ENCODE results near the gene SIPA1L2.

The SIPA1L2 gene

DNA sequence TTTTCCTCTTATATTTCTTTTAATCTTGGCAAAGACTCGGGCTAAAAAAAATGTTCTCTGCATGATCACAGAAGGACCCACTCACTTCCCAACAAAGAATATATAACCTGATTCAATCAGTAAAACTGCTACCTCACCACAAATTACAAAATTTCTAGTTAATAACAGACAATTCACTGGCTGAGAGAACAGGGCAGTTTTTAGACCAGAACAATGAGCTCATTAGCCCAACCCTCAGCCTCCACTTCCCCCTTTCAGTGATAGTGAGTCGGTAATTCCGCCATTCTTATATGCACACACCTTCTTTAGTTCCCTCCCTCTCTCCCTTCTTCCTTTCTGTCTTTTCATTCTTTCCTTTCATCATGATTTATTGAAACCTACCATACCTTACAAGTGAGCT, 8.9 kb downstream of the SIPA1L2 start:
- TF ChIP-seq, protein P1, sequence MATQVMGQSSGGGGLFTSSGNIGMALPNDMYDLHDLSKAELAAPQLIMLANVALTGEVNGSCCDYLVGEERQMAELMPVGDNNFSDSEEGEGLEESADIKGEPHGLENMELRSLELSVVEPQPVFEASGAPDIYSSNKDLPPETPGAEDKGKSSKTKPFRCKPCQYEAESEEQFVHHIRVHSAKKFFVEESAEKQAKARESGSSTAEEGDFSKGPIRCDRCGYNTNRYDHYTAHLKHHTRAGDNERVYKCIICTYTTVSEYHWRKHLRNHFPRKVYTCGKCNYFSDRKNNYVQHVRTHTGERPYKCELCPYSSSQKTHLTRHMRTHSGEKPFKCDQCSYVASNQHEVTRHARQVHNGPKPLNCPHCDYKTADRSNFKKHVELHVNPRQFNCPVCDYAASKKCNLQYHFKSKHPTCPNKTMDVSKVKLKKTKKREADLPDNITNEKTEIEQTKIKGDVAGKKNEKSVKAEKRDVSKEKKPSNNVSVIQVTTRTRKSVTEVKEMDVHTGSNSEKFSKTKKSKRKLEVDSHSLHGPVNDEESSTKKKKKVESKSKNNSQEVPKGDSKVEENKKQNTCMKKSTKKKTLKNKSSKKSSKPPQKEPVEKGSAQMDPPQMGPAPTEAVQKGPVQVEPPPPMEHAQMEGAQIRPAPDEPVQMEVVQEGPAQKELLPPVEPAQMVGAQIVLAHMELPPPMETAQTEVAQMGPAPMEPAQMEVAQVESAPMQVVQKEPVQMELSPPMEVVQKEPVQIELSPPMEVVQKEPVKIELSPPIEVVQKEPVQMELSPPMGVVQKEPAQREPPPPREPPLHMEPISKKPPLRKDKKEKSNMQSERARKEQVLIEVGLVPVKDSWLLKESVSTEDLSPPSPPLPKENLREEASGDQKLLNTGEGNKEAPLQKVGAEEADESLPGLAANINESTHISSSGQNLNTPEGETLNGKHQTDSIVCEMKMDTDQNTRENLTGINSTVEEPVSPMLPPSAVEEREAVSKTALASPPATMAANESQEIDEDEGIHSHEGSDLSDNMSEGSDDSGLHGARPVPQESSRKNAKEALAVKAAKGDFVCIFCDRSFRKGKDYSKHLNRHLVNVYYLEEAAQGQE (IDR thresholded peaks at IDR 0.05; ENCODE audit: insufficient read depth in 1 of 2, low read depth in 2 of 2, low read length in 2 of 2) = no peak
- no peak for TF ChIP-seq FOXP2 (optimal IDR thresholded peaks at IDR 0.05; ENCODE audit: borderline replicate concordance, extremely low read depth, extremely low read length, insufficient read depth)
- TF ChIP-seq TAF1 (IDR thresholded peaks at IDR 0.05; ENCODE audit: borderline replicate concordance, insufficient read depth, low read length) = no peak
- no peak for TF ChIP-seq SIN3A (IDR thresholded peaks at IDR 0.05; ENCODE audit: borderline replicate concordance, insufficient read depth, low read length)
- TF ChIP-seq POLR2AphosphoS5 (IDR thresholded peaks at IDR 0.05; ENCODE audit: low read depth, low read length) = no peak

DNA sequence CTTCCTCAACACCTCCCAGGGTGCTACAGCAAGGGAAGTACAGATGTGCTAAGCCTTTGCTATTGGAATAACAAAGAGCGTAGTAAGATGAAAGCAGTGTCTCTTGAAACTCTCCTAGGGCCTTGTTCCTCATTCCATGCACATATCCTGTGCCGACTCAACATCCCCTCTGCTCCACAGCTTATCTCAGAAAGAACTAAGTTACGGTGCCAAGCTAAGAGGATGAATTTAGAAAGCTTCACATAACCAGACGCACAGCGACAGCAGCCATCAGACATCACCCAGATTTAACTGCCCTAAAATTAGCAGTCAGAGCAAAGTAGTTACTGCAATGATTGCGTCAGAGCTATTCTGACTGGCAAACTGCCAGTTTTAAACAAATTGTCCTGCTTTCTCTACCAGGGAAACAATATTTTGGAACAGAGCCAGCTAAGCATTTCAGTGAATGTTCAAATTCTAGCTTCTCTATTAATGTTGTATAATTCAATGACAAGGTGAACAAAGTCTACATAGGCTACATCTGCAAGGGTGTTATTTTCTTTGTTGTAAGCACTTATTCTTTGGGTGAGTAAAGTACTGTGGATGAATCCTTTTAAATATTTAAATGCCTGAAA, 9.5 kb downstream of the SIPA1L2 start:
- TF ChIP-seq TAF1 (IDR thresholded peaks at IDR 0.05; ENCODE audit: borderline replicate concordance, insufficient read depth, low read length) (no peak), FOXP2 (optimal IDR thresholded peaks at IDR 0.05; ENCODE audit: borderline replicate concordance, extremely low read depth, extremely low read length, insufficient read depth) (no peak), SIN3A (IDR thresholded peaks at IDR 0.05; ENCODE audit: borderline replicate concordance, insufficient read depth, low read length) (no peak), POLR2AphosphoS5 (IDR thresholded peaks at IDR 0.05; ENCODE audit: low read depth, low read length) (peak; percentile 24; the same call in 1 of the 2 replicates)
- TF ChIP-seq, protein P1 (IDR thresholded peaks at IDR 0.05; ENCODE audit: insufficient read depth in 1 of 2, low read depth in 2 of 2, low read length in 2 of 2) = no peak

DNA sequence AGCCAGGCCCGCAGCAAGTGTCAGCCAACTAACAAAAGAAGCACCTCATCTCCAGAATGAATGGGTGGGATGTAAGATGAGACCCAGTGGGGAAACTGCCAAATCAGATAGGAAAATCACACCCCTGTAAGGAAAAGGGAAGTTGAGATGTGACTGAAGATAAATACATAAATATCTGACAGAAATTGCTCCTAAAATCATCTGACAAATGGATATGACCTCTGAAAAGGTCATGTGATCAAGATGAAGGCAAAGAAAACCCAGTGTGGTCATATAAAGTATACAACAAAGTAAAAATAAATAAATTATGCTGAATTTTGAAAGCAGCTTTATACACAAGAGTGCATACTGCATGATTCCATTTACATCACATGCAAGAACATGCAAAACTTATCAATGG, 12.7 kb downstream of the SIPA1L2 start:
- TF ChIP-seq POLR2AphosphoS5 (IDR thresholded peaks at IDR 0.05; ENCODE audit: low read depth, low read length) (no peak), SIN3A (IDR thresholded peaks at IDR 0.05; ENCODE audit: borderline replicate concordance, insufficient read depth, low read length) (no peak), FOXP2 (optimal IDR thresholded peaks at IDR 0.05; ENCODE audit: borderline replicate concordance, extremely low read depth, extremely low read length, insufficient read depth) (no peak), TAF1 (IDR thresholded peaks at IDR 0.05; ENCODE audit: borderline replicate concordance, insufficient read depth, low read length) (no peak)
- TF ChIP-seq, protein P1 (IDR thresholded peaks at IDR 0.05; ENCODE audit: insufficient read depth in 1 of 2, low read depth in 2 of 2, low read length in 2 of 2) = no peak

DNA sequence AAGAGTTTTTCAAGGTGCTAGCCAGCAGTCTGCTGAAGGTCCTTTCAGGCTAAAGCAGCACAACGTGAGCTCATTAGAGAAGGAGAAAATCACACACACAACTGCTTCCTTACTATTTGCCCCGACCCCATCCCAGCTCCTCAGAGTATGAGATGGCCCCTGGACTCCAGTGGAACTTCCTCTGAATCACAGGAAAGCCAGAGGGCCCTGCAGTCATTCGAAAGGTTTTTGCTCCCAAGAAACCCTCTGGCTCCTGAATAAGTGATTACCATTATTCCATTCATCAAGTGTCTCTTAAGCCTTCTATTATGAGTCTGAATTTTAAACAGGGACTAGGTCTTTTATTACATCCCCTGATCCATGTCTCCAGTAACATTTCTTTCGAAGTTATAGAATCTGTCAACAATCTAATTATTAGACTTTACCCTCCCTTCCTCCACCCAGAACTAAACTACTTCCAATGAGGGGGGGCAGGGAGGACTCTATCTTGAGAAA, 14.6 kb downstream of the SIPA1L2 start:
- TF ChIP-seq POLR2AphosphoS5 (IDR thresholded peaks at IDR 0.05; ENCODE audit: low read depth, low read length) = no peak
- TF ChIP-seq, protein P1 (IDR thresholded peaks at IDR 0.05; ENCODE audit: insufficient read depth in 1 of 2, low read depth in 2 of 2, low read length in 2 of 2) = no peak
- no peak for TF ChIP-seq FOXP2 (optimal IDR thresholded peaks at IDR 0.05; ENCODE audit: borderline replicate concordance, extremely low read depth, extremely low read length, insufficient read depth)
- TF ChIP-seq SIN3A (IDR thresholded peaks at IDR 0.05; ENCODE audit: borderline replicate concordance, insufficient read depth, low read length) = no peak
- TF ChIP-seq TAF1 (IDR thresholded peaks at IDR 0.05; ENCODE audit: borderline replicate concordance, insufficient read depth, low read length) = no peak

Data from PFSK-1 (cell line).